ENCODE measurements around the gene NDUFS5.
"Not testable (repeated sequence)": the region's sequence is repeated elsewhere in the genome, so short reads cannot be mapped to it uniquely, and the experiment has no call there.

The NDUFS5 gene

GRCh38 chr1:39051956-39052355, 25.8 kb downstream of the NDUFS5 start:
- no peak for DNase-seq (ENCODE audit: low read depth)
- no peak overlapping the region for H3K4me3 ChIP-seq (ENCODE audit: low read depth, low read length)

GRCh38 chr1:39055213-39055710, 29.1 kb downstream of the NDUFS5 start:
- H3K4me3 ChIP-seq (ENCODE audit: low read depth, low read length); DNase-seq (ENCODE audit: low read depth): not testable (repeated sequence)

- DNase-seq (ENCODE audit: low read depth); H3K4me3 ChIP-seq (ENCODE audit: low read depth, low read length): not testable (repeated sequence)
Measured at GRCh38 chr1:39061516-39061915, 35.4 kb downstream of the NDUFS5 start.

- DNase-seq (ENCODE audit: low read depth): no peak
- no peak overlapping the region for H3K4me3 ChIP-seq (ENCODE audit: low read depth, low read length)
Measured at GRCh38 chr1:39061951-39062350, 35.8 kb downstream of the NDUFS5 start.

GRCh38 chr1:39063191-39063590, 37.0 kb downstream of the NDUFS5 start:
- no peak overlapping the region for H3K4me3 ChIP-seq (ENCODE audit: low read depth, low read length)
- no peak for DNase-seq (ENCODE audit: low read depth)

- no peak for DNase-seq (ENCODE audit: low read depth)
- no peak overlapping the region for H3K4me3 ChIP-seq (ENCODE audit: low read depth, low read length)
Measured at GRCh38 chr1:39063775-39064174, 37.6 kb downstream of the NDUFS5 start.

- no peak for DNase-seq (ENCODE audit: low read depth)
Measured at GRCh38 chr1:39065542-39065941, 39.4 kb downstream of the NDUFS5 start.

GRCh38 chr1:39068227-39068626, 42.1 kb downstream of the NDUFS5 start:
- not testable (repeated sequence) for DNase-seq (ENCODE audit: low read depth); H3K4me3 ChIP-seq (ENCODE audit: low read depth, low read length)

More at GRCh38 chr1:39065542-39065941, 39.4 kb downstream of the NDUFS5 start:
- H3K4me3 ChIP-seq (ENCODE audit: low read depth, low read length): no peak overlapping the region

GRCh38 chr1:39071557-39071956, 45.4 kb downstream of the NDUFS5 start:
- DNase-seq (ENCODE audit: low read depth); H3K4me3 ChIP-seq (ENCODE audit: low read depth, low read length): not testable (repeated sequence)

- DNase-seq (ENCODE audit: low read depth): peak; percentile 49
- no peak overlapping the region for H3K4me3 ChIP-seq (ENCODE audit: low read depth, low read length)
Measured at GRCh38 chr1:39076127-39076798, 50.1 kb downstream of the NDUFS5 start.

GRCh38 chr1:39076799-39077148, 50.6 kb downstream of the NDUFS5 start:
- DNase-seq (ENCODE audit: low read depth): no peak
- no peak overlapping the region for H3K4me3 ChIP-seq (ENCODE audit: low read depth, low read length)

- DNase-seq (ENCODE audit: low read depth): no peak
- H3K4me3 ChIP-seq (ENCODE audit: low read depth, low read length): peak overlapping the region; percentile 61
Measured at GRCh38 chr1:39080269-39080826, 54.2 kb downstream of the NDUFS5 start.

- peak overlapping the region; percentile 61 for H3K4me3 ChIP-seq (ENCODE audit: low read depth, low read length)
- no peak for DNase-seq (ENCODE audit: low read depth)
Measured at GRCh38 chr1:39080831-39081270, 54.7 kb downstream of the NDUFS5 start.

GRCh38 chr1:39081271-39082009, 55.3 kb downstream of the NDUFS5 start:
- peak overlapping the region; percentile 61 for H3K4me3 ChIP-seq (ENCODE audit: low read depth, low read length)
- DNase-seq (ENCODE audit: low read depth): no peak

GRCh38 chr1:39082010-39082799, 56.1 kb downstream of the NDUFS5 start:
- peak overlapping the region; percentile 61 for H3K4me3 ChIP-seq (ENCODE audit: low read depth, low read length)
- no peak for DNase-seq (ENCODE audit: low read depth)

GRCh38 chr1:39082811-39083576, 56.8 kb downstream of the NDUFS5 start:
- DNase-seq (ENCODE audit: low read depth): no peak
- no peak overlapping the region for H3K4me3 ChIP-seq (ENCODE audit: low read depth, low read length)

- no peak for DNase-seq (ENCODE audit: low read depth)
- H3K4me3 ChIP-seq (ENCODE audit: low read depth, low read length): no peak overlapping the region
Measured at GRCh38 chr1:39084191-39084590, 58.0 kb downstream of the NDUFS5 start.
